GM12878 (cell line): ENCODE data around the gene CLIP2. TPM values are rescaled to one million over a fixed set of nuclear protein-coding genes. Genes with fewer than 3 reads are reported as not detected.
A peak's percentile ranks its signal among the peaks of the same experiment; 100 is the strongest.

Source experiments
- CREM ChIP-seq: IDR thresholded peaks from 2 replicates; pipeline ENCODE4 v1.6.1; 2014; ENCODE audit warnings: antibody characterized with exemption, low read depth
- EGR1 ChIP-seq, 2 experiments: IDR thresholded peaks; 1 replicate in 1 of 2; 2 replicates in 1 of 2; pipeline ENCODE4 v1.6.1; 2011 to 2012; ENCODE audit warnings: low read depth in 2 of 2, low read length in 2 of 2, borderline replicate concordance in 1 of 2, mild to moderate bottlenecking in 1 of 2, moderate library complexity in 1 of 2
- ETV6 ChIP-seq, 2 experiments: fragments of 450-650 bp in 1 of 2; IDR thresholded peaks in 1 of 2; conservative IDR thresholded peaks in 1 of 2; 2 replicates each; pipeline ENCODE4 v1.6.1; 2014; ENCODE audit warnings: antibody characterized with exemption in 1 of 2, borderline replicate concordance in 1 of 2, low read depth in 1 of 2, mild to moderate bottlenecking in 1 of 2, moderate library complexity in 1 of 2
- EZH2 ChIP-seq: IDR thresholded peaks from 2 replicates; pipeline ENCODE4 v1.6.1; 2012; ENCODE audit warnings: low read depth, mild to moderate bottlenecking, control low read depth, inconsistent platforms, low read length, borderline replicate concordance; ENCODE audit not compliant: control insufficient read depth
- FOS ChIP-seq: IDR thresholded peaks from 3 replicates; pipeline ENCODE4 v1.6.1; 2011; ENCODE audit warnings: borderline replicate concordance; ENCODE audit not compliant: insufficient read length; ENCODE audit errors: extremely low read depth
- FOXM1 ChIP-seq: IDR thresholded peaks from 2 replicates; pipeline ENCODE4 v1.6.1; 2012; ENCODE audit warnings: low read depth, mild to moderate bottlenecking, inconsistent platforms, low read length, moderate library complexity
- MTA2 ChIP-seq: fragments of 450-650 bp; IDR thresholded peaks from 2 replicates; pipeline ENCODE4 v1.6.1; 2016; ENCODE audit warnings: low read depth, mild to moderate bottlenecking, moderate library complexity
- RB1 ChIP-seq: fragments of 450-650 bp; formaldehyde crosslinking; IDR thresholded peaks from 2 replicates; pipeline ENCODE4 v1.6.1; 2017; ENCODE audit warnings: mild to moderate bottlenecking, borderline replicate concordance
- SMARCA5 ChIP-seq: fragments of 450-650 bp; IDR thresholded peaks from 2 replicates; pipeline ENCODE4 v1.6.1; 2017; ENCODE audit warnings: mild to moderate bottlenecking
- SPI1 ChIP-seq: IDR thresholded peaks from 2 replicates; pipeline ENCODE4 v1.6.1; 2011; ENCODE audit warnings: low read depth, mild to moderate bottlenecking, low read length, moderate library complexity, borderline replicate concordance; ENCODE audit not compliant: insufficient read depth
- SREBF2 ChIP-seq: IDR thresholded peaks from 2 replicates; pipeline ENCODE4 v1.6.1; 2012; ENCODE audit warnings: mild to moderate bottlenecking, low read length
- TCF12 ChIP-seq: IDR thresholded peaks from 2 replicates; pipeline ENCODE4 v1.6.1; 2011; ENCODE audit warnings: low read depth, mild to moderate bottlenecking, low read length
- ZNF384 ChIP-seq: IDR thresholded peaks from 2 replicates; pipeline ENCODE4 v1.6.1; 2012; ENCODE audit warnings: low read depth, mild to moderate bottlenecking, low read length, improper control_type of control experiment, borderline replicate concordance
- polyA plus RNA-seq, 11 experiments: library from polyadenylated mRNA; depleted of rRNA in 4 of 11; unstranded in 6 of 11; stranded (reverse) in 5 of 11; fragments of >200 nt; fragmentation: Nextera tagmentation in 4 of 11; fragmentation: Illumina TruSeq in 1 of 11; extraction: Ambion mirVana in 4 of 11; extraction: Trizol in 1 of 11; gene quantifications; 1 replicate in 1 of 11; 2 replicates in 10 of 11; pipeline versions ENCODE4 v1.2.1 to v1.2.3, GENCODE V29; 2011 to 2016; ENCODE audit warnings: inconsistent platforms in 2 of 11, missing spikeins in 2 of 11, low read depth in 1 of 11
- total RNA-seq, 4 experiments: library from RNA; depleted of rRNA in 3 of 4; stranded (reverse); fragments of >200 nt in 3 of 4; fragmentation: Illumina TruSeq in 1 of 4; extraction: Trizol in 1 of 4; gene quantifications; 2 replicates each; pipeline versions ENCODE4 v1.2.1 to v1.2.3, GENCODE V29; 2013 to 2021
- TF ChIP-seq, protein P1 (sequence below): IDR thresholded peaks from 2 replicates; pipeline ENCODE4 v1.6.1; 2011; ENCODE audit warnings: low read depth, low read length, improper control_type of control experiment, borderline replicate concordance
- TF ChIP-seq, protein P2 (sequence below): fragments of 450-650 bp; IDR thresholded peaks from 2 replicates; pipeline ENCODE4 v1.6.1; 2017; ENCODE audit warnings: mild to moderate bottlenecking, moderate library complexity
- TF ChIP-seq, protein P3 (sequence below): fragments of 450-650 bp; IDR thresholded peaks from 2 replicates; pipeline ENCODE4 v1.6.1; 2014; ENCODE audit warnings: mild to moderate bottlenecking
- TF ChIP-seq, protein P4 (sequence below): fragments of 450-650 bp; formaldehyde crosslinking; IDR thresholded peaks from 2 replicates; pipeline ENCODE4 v1.4.0; 2022; ENCODE audit warnings: mild to moderate bottlenecking, moderate library complexity
- TF ChIP-seq, protein P5 (sequence below): IDR thresholded peaks from 2 replicates; pipeline ENCODE4 v1.6.1; 2011; ENCODE audit warnings: low read depth, mild to moderate bottlenecking, low read length, moderate library complexity, borderline replicate concordance; ENCODE audit errors: extremely low read depth

The CLIP2 gene
- total and polyA plus RNA-seq, 10 of the 15 experiments (the other 5 are each of a cell fraction or from before 2014, with no cell fraction given) = 0.26 to 56.3 (median 21.0) TPM

DNA sequence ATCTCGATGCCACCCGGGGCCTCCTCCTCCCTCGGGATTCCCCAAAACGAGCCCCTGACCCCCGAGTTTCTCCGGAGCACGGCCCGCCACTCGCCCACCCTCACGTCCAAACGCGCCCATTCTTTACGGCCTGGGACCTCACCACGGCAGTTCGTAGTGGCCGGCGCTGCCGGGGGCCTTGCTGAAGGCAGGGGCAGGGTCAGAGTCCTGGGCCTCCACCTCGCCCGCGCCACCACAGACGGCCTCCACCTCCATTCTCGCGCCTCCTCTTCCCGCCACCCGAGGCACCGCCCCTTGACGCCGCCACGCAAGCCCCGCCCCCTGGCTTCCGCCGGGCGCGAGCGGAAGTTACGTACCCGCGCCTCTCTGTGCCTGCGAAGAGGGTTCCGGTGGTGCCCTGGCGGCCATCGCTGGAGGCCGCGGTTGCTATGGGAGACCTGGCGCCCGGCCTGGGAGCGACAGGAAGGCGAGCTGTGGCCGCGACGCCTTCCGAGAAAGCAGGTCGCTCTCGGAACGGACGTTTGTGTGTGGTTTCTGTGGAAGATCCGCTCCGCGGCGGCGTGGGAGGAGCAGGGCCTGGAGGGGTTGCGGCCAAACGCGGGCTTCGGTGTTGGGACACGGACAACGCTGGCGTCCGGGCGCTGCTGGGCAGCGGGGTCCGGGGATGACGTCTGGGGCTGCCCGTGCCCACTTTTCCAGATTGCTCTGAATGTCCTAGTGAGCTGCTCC, 34.9 kb upstream of the CLIP2 start, which contains the start of gene RFC2 (continued):
- TF ChIP-seq FOXM1 (peak; percentile 49; the same call in 1 of the 2 replicates), EZH2 (no peak), FOS (no peak), SPI1 (no peak), ZNF384 (no peak), MTA2 (no peak), SREBF2 (no peak; the same call in 1 of the 2 replicates), SMARCA5 (peak; percentile 61), CREM (peak; percentile 96), RB1 (peak; percentile 100), EGR1 (IDR thresholded peaks at IDR 0.05; ENCODE audit: borderline replicate concordance in 1 of 2, low read depth in 2 of 2, low read length in 2 of 2) (peak in 1 of 2 experiments; percentile 75; a peak in 2 of 3 replicates), TCF12 (0 out of 2 replicates have a peak, but pooled peaks have one; percentile 7), ETV6 (conservative IDR thresholded peaks at IDR 0.05 in 1 of 2, IDR thresholded peaks at IDR 0.05 in 1 of 2; ENCODE audit: borderline replicate concordance in 1 of 2, low read depth in 1 of 2) (peak in 1 of 2 experiments; percentile 63; a peak in 1 of 4 replicates)
- TF ChIP-seq, protein P1, sequence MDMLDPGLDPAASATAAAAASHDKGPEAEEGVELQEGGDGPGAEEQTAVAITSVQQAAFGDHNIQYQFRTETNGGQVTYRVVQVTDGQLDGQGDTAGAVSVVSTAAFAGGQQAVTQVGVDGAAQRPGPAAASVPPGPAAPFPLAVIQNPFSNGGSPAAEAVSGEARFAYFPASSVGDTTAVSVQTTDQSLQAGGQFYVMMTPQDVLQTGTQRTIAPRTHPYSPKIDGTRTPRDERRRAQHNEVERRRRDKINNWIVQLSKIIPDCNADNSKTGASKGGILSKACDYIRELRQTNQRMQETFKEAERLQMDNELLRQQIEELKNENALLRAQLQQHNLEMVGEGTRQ = no peak
- TF ChIP-seq, protein P2, sequence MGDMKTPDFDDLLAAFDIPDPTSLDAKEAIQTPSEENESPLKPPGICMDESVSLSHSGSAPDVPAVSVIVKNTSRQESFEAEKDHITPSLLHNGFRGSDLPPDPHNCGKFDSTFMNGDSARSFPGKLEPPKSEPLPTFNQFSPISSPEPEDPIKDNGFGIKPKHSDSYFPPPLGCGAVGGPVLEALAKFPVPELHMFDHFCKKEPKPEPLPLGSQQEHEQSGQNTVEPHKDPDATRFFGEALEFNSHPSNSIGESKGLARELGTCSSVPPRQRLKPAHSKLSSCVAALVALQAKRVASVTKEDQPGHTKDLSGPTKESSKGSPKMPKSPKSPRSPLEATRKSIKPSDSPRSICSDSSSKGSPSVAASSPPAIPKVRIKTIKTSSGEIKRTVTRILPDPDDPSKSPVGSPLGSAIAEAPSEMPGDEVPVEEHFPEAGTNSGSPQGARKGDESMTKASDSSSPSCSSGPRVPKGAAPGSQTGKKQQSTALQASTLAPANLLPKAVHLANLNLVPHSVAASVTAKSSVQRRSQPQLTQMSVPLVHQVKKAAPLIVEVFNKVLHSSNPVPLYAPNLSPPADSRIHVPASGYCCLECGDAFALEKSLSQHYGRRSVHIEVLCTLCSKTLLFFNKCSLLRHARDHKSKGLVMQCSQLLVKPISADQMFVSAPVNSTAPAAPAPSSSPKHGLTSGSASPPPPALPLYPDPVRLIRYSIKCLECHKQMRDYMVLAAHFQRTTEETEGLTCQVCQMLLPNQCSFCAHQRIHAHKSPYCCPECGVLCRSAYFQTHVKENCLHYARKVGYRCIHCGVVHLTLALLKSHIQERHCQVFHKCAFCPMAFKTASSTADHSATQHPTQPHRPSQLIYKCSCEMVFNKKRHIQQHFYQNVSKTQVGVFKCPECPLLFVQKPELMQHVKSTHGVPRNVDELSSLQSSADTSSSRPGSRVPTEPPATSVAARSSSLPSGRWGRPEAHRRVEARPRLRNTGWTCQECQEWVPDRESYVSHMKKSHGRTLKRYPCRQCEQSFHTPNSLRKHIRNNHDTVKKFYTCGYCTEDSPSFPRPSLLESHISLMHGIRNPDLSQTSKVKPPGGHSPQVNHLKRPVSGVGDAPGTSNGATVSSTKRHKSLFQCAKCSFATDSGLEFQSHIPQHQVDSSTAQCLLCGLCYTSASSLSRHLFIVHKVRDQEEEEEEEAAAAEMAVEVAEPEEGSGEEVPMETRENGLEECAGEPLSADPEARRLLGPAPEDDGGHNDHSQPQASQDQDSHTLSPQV = no peak
- TF ChIP-seq, protein P3, sequence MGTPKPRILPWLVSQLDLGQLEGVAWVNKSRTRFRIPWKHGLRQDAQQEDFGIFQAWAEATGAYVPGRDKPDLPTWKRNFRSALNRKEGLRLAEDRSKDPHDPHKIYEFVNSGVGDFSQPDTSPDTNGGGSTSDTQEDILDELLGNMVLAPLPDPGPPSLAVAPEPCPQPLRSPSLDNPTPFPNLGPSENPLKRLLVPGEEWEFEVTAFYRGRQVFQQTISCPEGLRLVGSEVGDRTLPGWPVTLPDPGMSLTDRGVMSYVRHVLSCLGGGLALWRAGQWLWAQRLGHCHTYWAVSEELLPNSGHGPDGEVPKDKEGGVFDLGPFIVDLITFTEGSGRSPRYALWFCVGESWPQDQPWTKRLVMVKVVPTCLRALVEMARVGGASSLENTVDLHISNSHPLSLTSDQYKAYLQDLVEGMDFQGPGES = no peak
- TF ChIP-seq, protein P4, sequence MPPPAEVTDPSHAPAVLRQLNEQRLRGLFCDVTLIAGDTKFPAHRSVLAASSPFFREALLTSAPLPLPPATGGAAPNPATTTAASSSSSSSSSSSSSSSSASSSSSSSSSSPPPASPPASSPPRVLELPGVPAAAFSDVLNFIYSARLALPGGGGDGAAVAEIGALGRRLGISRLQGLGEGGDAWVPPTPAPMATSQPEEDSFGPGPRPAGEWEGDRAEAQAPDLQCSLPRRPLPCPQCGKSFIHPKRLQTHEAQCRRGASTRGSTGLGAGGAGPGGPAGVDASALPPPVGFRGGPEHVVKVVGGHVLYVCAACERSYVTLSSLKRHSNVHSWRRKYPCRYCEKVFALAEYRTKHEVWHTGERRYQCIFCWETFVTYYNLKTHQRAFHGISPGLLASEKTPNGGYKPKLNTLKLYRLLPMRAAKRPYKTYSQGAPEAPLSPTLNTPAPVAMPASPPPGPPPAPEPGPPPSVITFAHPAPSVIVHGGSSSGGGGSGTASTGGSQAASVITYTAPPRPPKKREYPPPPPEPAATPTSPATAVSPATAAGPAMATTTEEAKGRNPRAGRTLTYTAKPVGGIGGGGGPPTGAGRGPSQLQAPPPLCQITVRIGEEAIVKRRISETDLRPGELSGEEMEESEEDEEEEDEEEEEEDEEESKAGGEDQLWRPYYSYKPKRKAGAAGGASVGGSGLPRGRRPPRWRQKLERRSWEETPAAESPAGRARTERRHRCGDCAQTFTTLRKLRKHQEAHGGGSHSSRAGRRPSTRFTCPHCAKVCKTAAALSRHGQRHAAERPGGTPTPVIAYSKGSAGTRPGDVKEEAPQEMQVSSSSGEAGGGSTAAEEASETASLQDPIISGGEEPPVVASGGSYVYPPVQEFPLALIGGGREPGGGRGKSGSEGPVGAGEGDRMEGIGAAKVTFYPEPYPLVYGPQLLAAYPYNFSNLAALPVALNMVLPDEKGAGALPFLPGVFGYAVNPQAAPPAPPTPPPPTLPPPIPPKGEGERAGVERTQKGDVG (CRISPR knock-in tag) = no peak
- TF ChIP-seq, protein P5, sequence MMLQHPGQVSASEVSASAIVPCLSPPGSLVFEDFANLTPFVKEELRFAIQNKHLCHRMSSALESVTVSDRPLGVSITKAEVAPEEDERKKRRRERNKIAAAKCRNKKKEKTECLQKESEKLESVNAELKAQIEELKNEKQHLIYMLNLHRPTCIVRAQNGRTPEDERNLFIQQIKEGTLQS = no peak
